Measurements from ENCODE around the gene NFKB2.

DNA sequence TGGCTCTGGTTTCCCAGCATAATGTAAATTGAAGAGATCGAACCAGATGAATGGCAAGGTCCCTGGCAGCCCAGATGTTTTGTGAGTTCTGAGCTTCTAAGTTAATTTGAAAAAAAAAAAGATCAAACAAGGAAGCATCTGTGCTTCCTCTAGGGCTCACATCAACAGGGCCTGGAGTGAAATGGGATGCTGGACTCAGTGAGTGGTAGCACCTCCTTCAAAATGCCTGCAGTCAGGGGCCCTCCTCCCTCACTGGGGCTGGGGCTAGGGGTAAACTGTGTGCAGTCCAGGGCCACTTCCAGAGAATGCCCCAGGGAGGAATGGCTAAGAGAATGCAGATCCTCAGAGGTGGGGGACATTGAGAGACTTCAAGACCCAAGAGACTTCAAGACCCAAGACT lies 42.9 kb downstream of the NFKB2 start:
- TF ChIP-seq CTCF (IDR thresholded peaks at IDR 0.05) (no peak), POLR2A (IDR thresholded peaks at IDR 0.05) (no peak)
